Measurements from ENCODE around the gene P2RY2. TPM values are rescaled to one million over a fixed set of nuclear protein-coding genes. Genes with fewer than 3 reads are reported as not detected.

Gene P2RY2
- total RNA-seq, 1 donor from 2014 or later, result not detected

- Mint-ChIP-seq H3K27me3 (ENCODE audit: unreplicated experiment) (peaks cover under 1% of the 10 kb centered on the region), H3K4me1 (ENCODE audit: unreplicated experiment) (peaks cover 1% of the 10 kb centered on the region), H3K9me3 (ENCODE audit: unreplicated experiment) (no peaks in the 10 kb centered on the region), H3K27ac (ENCODE audit: unreplicated experiment) (no peak overlapping the region), H3K4me3 (ENCODE audit: unreplicated experiment) (no peak overlapping the region), H3K36me3 (ENCODE audit: unreplicated experiment) (no peaks in the 10 kb centered on the region)
- TF ChIP-seq CTCF (IDR thresholded peaks at IDR 0.05), result no peak
- no peak for DNase-seq (ENCODE audit: extremely low spot score, unreplicated experiment)
Observed at GRCh38 chr11:73213196-73214143, 4.6 kb upstream of the P2RY2 start.

- no peak for DNase-seq (ENCODE audit: extremely low spot score, unreplicated experiment)
- H3K36me3 Mint-ChIP-seq (ENCODE audit: unreplicated experiment), result no peaks in the 10 kb centered on the region
- no peak for TF ChIP-seq CTCF (IDR thresholded peaks at IDR 0.05)
Observed at GRCh38 chr11:73215191-73216134, 2.6 kb upstream of the P2RY2 start.

GRCh38 chr11:73216465-73216864, 1.6 kb upstream of the P2RY2 start:
- no peak overlapping the region for H3K27ac Mint-ChIP-seq (ENCODE audit: unreplicated experiment)
- DNase-seq (ENCODE audit: extremely low spot score, unreplicated experiment), result no peak

More at GRCh38 chr11:73215191-73216134, 2.6 kb upstream of the P2RY2 start:
- peaks cover 11% of the 10 kb centered on the region for H3K27me3 Mint-ChIP-seq (ENCODE audit: unreplicated experiment)
- H3K4me1 Mint-ChIP-seq (ENCODE audit: unreplicated experiment), result peaks cover 7% of the 10 kb centered on the region
- H3K4me3 Mint-ChIP-seq (ENCODE audit: unreplicated experiment), result no peak overlapping the region
- no peak overlapping the region for H3K27ac Mint-ChIP-seq (ENCODE audit: unreplicated experiment)
- no peaks in the 10 kb centered on the region for H3K9me3 Mint-ChIP-seq (ENCODE audit: unreplicated experiment)

GRCh38 chr11:73217131-73217809, 811 bp upstream of the P2RY2 start:
- Mint-ChIP-seq H3K27ac (ENCODE audit: unreplicated experiment) (no peak overlapping the region), H3K9me3 (ENCODE audit: unreplicated experiment) (no peaks in the 10 kb centered on the region), H3K4me3 (ENCODE audit: unreplicated experiment) (peak overlapping the region; percentile 58), H3K4me1 (ENCODE audit: unreplicated experiment) (peaks cover 7% of the 10 kb centered on the region), H3K36me3 (ENCODE audit: unreplicated experiment) (no peaks in the 10 kb centered on the region), H3K27me3 (ENCODE audit: unreplicated experiment) (peaks cover 12% of the 10 kb centered on the region)
- DNase-seq (ENCODE audit: extremely low spot score, unreplicated experiment), result no peak
- TF ChIP-seq CTCF (IDR thresholded peaks at IDR 0.05), result no peak

More at GRCh38 chr11:73216465-73216864, 1.6 kb upstream of the P2RY2 start:
- no peak overlapping the region for H3K4me3 Mint-ChIP-seq (ENCODE audit: unreplicated experiment)
- peaks cover 7% of the 10 kb centered on the region for H3K4me1 Mint-ChIP-seq (ENCODE audit: unreplicated experiment)
- H3K27me3 Mint-ChIP-seq (ENCODE audit: unreplicated experiment), result peaks cover 11% of the 10 kb centered on the region
- no peaks in the 10 kb centered on the region for H3K9me3 Mint-ChIP-seq (ENCODE audit: unreplicated experiment)
- H3K36me3 Mint-ChIP-seq (ENCODE audit: unreplicated experiment), result no peaks in the 10 kb centered on the region
- no peak for TF ChIP-seq CTCF (IDR thresholded peaks at IDR 0.05)

All from osteocyte (in vitro differentiated cells).